B cell (primary cell): ENCODE results near the gene RFC1. TPM values are rescaled to one million over a fixed set of nuclear protein-coding genes. Genes with fewer than 3 reads are reported as not detected.
A peak's percentile ranks its signal among the peaks of the same experiment; 100 is the strongest.

Experiments
- ATAC-seq: fragments of 200-7000 bp; cut with Tn5 transposase; one replicate; pipeline ENCODE4 v1.10.0; 2021; ENCODE audit warnings: low read depth, mild to moderate bottlenecking, moderate number of reproducible peaks, moderate library complexity
- CTCF ChIA-PET: fragments of 350-600 bp; sonication (Branson Sonifier 250); formaldehyde crosslinking; loops from one replicate; lab custom pipeline; 2021; ENCODE audit warnings: antibody characterized with exemption, inconsistent platforms; lab: Charles Lee
- POLR2A ChIA-PET: fragments of 350-600 bp; sonication (Branson Sonifier 250); formaldehyde crosslinking; loops from one replicate; lab custom pipeline; 2021; ENCODE audit warnings: antibody characterized with exemption; lab: Charles Lee
- DNase-seq: peaks from one replicate; pipeline ENCODE4 v3.0.0; 2013
- H2AFZ ChIP-seq: 2 replicates; pipeline ENCODE4 v1.6.1; 2012; ENCODE audit warnings: mild to moderate bottlenecking, low read depth, low read length; ENCODE audit not compliant: insufficient read depth, poor library complexity, severe bottlenecking
- H3K27ac ChIP-seq, 2 donors: 1 replicate in 1 of 2; 2 replicates in 1 of 2; pipeline ENCODE4 v1.5.1; 2012 to 2013; ENCODE audit warnings: low read length in 2 of 2, mild to moderate bottlenecking in 2 of 2, moderate library complexity in 1 of 2
- H3K27me3 ChIP-seq, 4 experiments: fragments of 200-600 bp in 1 of 4; sonication (generic) in 1 of 4; replicated peaks in 1 of 4; 1 replicate in 2 of 4; 2 replicates in 2 of 4; pipeline versions ENCODE4 v1.6.1 to v1.7.0; 2013 to 2016; ENCODE audit warnings: low read length in 3 of 4, mild to moderate bottlenecking in 2 of 4, mixed read lengths in 1 of 4, moderate library complexity in 1 of 4; ENCODE audit not compliant: insufficient read depth in 4 of 4, control insufficient read depth in 3 of 4; ENCODE audit errors: control extremely low read depth in 1 of 4
- H3K36me3 ChIP-seq, 2 experiments: replicated peaks in 1 of 2; 1 replicate in 1 of 2; 2 replicates in 1 of 2; pipeline versions ENCODE4 v1.6.1 to v1.7.1; 2013; ENCODE audit warnings: low read length in 1 of 2; ENCODE audit not compliant: insufficient read depth in 2 of 2, control insufficient read depth in 1 of 2; ENCODE audit errors: control extremely low read depth in 1 of 2, extremely low read depth in 1 of 2
- H3K4me1 ChIP-seq, 2 donors: fragments of 200-600 bp in 1 of 2; sonication (generic) in 1 of 2; 1 replicate in 1 of 2; 2 replicates in 1 of 2; pipeline versions ENCODE4 v1.5.1 to v1.6.1; 2013 to 2017; ENCODE audit warnings: low read length in 2 of 2; ENCODE audit not compliant: control insufficient read depth in 2 of 2, insufficient read depth in 2 of 2
- H3K4me2 ChIP-seq: replicated peaks from 2 replicates; pipeline ENCODE3; 2012; ENCODE audit warnings: mild to moderate bottlenecking, low read depth, low read length; ENCODE audit not compliant: poor library complexity, severe bottlenecking
- H3K4me3 ChIP-seq, 5 experiments: fragments of 200-600 bp in 1 of 5; sonication (generic) in 1 of 5; 1 replicate in 3 of 5; 2 replicates in 2 of 5; pipeline versions ENCODE4 v1.5.1 to v1.7.0; 2011 to 2016; ENCODE audit warnings: low read length in 4 of 5, mild to moderate bottlenecking in 4 of 5, low read depth in 2 of 5, control low read depth in 1 of 5, moderate library complexity in 1 of 5; ENCODE audit not compliant: insufficient read depth in 1 of 5; ENCODE audit errors: control extremely low read depth in 1 of 5, extremely low read depth in 1 of 5
- H3K79me2 ChIP-seq: fragments of 200-600 bp; sonication (generic); one replicate; pipeline ENCODE4 v1.6.0; 2016; ENCODE audit warnings: low read length; ENCODE audit not compliant: control insufficient read depth, insufficient read depth
- H3K9ac ChIP-seq: fragments of 200-600 bp; sonication (generic); 2 replicates; pipeline ENCODE4 v1.6.1; 2017; ENCODE audit warnings: mild to moderate bottlenecking, low read length, moderate library complexity
- H3K9me3 ChIP-seq, 3 donors: one replicate each; pipeline versions ENCODE4 v1.6.1 to v1.7.1; 2013; ENCODE audit warnings: low read length in 2 of 3; ENCODE audit not compliant: control insufficient read depth in 2 of 3, insufficient read depth in 1 of 3; ENCODE audit errors: control extremely low read depth in 1 of 3
- H4K20me1 ChIP-seq: 2 replicates; pipeline ENCODE4 v1.6.0; 2012; ENCODE audit warnings: mild to moderate bottlenecking, low read length; ENCODE audit not compliant: insufficient read depth, control insufficient read depth, poor library complexity, severe bottlenecking
- H3K27ac Mint-ChIP-seq: one replicate; pipeline ENCODE4 v1.8.0; 2021; ENCODE audit warnings: mixed read lengths
- H3K27me3 Mint-ChIP-seq: one replicate; pipeline ENCODE4 v1.8.0; 2021; ENCODE audit warnings: mixed read lengths
- H3K4me1 Mint-ChIP-seq: one replicate; pipeline ENCODE4 v1.8.0; 2021; ENCODE audit warnings: mixed read lengths
- H3K4me3 Mint-ChIP-seq: one replicate; pipeline ENCODE4 v1.8.0; 2021; ENCODE audit warnings: mixed read lengths
- H3K9me3 Mint-ChIP-seq: one replicate; pipeline ENCODE4 v1.8.0; 2022; ENCODE audit warnings: mixed read lengths; ENCODE audit not compliant: insufficient read depth
- CTCF ChIP-seq: fragments of 200-600 bp; IDR thresholded peaks from one replicate; pipeline ENCODE4 v1.8.0; 2022; ENCODE audit warnings: antibody characterized with exemption, mild to moderate bottlenecking
- EZH2 ChIP-seq: IDR thresholded peaks from 2 replicates; pipeline ENCODE4 v1.6.1; 2012; ENCODE audit warnings: borderline replicate concordance, low read depth, mild to moderate bottlenecking, moderate library complexity, low read length; ENCODE audit not compliant: insufficient read depth, poor library complexity, severe bottlenecking
- WGBS: methylation state at CpG from one replicate; pipeline ENCODE4 v1.1.5; 2013; ENCODE audit warnings: missing lambda C conversion rate; ENCODE audit not compliant: insufficient coverage; 5-methylcytosine and 5-hydroxymethylcytosine counted together
- intact Hi-C: fragments of 100-400 bp; cut with micrococcal nuclease; formaldehyde crosslinking; loops from one replicate; pipeline ENCODE4 v1.10.0; 2022
- polyA plus RNA-seq: library from polyadenylated mRNA; depleted of rRNA; stranded (reverse); fragments of >200 nt; gene quantifications from 2 replicates; pipeline ENCODE4 v1.2.3, GENCODE V29; 2012
- total RNA-seq, 2 donors: library from RNA; stranded (reverse); fragments of 120-200 nt in 1 of 2; gene quantifications; 1 replicate in 1 of 2; 2 replicates in 1 of 2; pipeline versions ENCODE4 v1.2.3 to v1.2.4, GENCODE V29; 2013 to 2022

The RFC1 gene
- total and polyA plus RNA-seq, 2 donors (not counting 1 experiment from before 2014, with no cell fraction given) = 14.9 to 55.1 TPM

- H3K9me3 Mint-ChIP-seq = no peaks in the 10 kb centered on the region
- intact Hi-C loops = loop anchor here (5.0 to 10.0 kb wide), 5 partner anchors 266 to 1382 kb away; partner anchors contain the start of genes N4BP2, PDS5A, SMIM14 and TLR1
- DNase-seq = no peak
Measured at GRCh38 chr4:39369301-39369700, 3.1 kb upstream of the RFC1 start.

More at GRCh38 chr4:39369301-39369700, 3.1 kb upstream of the RFC1 start:
- Histone ChIP-seq H3K4me2 (no peak overlapping the region), H4K20me1 (no peaks in the 10 kb centered on the region), H3K36me3 (no peaks in the 10 kb centered on the region), H3K4me3 (no peak overlapping the region), H3K9me3 (peaks cover 0 to 9% (median 4%) of the 10 kb centered on the region in 3 donors), H3K27me3 (no peaks in the 10 kb centered on the region), H3K4me1 (peaks cover 17 to 21% of the 10 kb centered on the region in 2 donors), H3K79me2 (peaks cover 26% of the 10 kb centered on the region), H3K9ac (no peak overlapping the region), H3K27ac (no peak overlapping the region), H2AFZ (peak overlapping the region; percentile 46)
- Mint-ChIP-seq H3K27me3 (no peaks in the 10 kb centered on the region), H3K4me3 (no peak overlapping the region), H3K27ac (no peak overlapping the region), H3K4me1 (peaks cover 15% of the 10 kb centered on the region)
- no CpG with 5 or more reads among the region's 4 CpGs for WGBS
- POLR2A ChIA-PET = no interaction called here
- ATAC-seq = no peak
- TF ChIP-seq EZH2 = no peak
- no peak for TF ChIP-seq CTCF
- CTCF ChIA-PET = no interaction called here
